BJ (cell line): Measurements from ENCODE around the gene GABRB2. TPM values are rescaled to one million over a fixed set of nuclear protein-coding genes. Genes with fewer than 3 reads are reported as not detected.

Experiments
- CTCF ChIA-PET: fragments of 350-600 bp; formaldehyde crosslinking; extraction: SDS; loops from one replicate; lab custom pipeline; 2021; ENCODE audit warnings: antibody characterized with exemption, inconsistent platforms; lab: Yijun Ruan, JAX
- POLR2A ChIA-PET: fragments of 300-600 bp; sonication (Branson Sonifier 250); formaldehyde crosslinking; extraction: SDS; loops from one replicate; lab custom pipeline; 2021; ENCODE audit warnings: antibody characterized with exemption; lab: Charles Lee
- DNase-seq: peaks from one replicate; pipeline ENCODE4 v3.0.0-alpha.2; 2011; ENCODE audit warnings: low read depth
- H3K27me3 ChIP-seq: 2 replicates; pipeline ENCODE4 v1.6.0; 2011; ENCODE audit warnings: low read length; ENCODE audit not compliant: control insufficient read depth, insufficient read depth
- H3K36me3 ChIP-seq: 2 replicates; pipeline ENCODE4 v1.5.1; 2011; ENCODE audit warnings: low read length; ENCODE audit not compliant: control insufficient read depth, insufficient read depth
- H3K4me3 ChIP-seq: 2 replicates; pipeline ENCODE4 v1.5.1; 2011; ENCODE audit warnings: low read depth, mild to moderate bottlenecking, control low read depth, low read length
- CTCF ChIP-seq: IDR thresholded peaks from 2 replicates; pipeline ENCODE4 v1.5.1; 2011; ENCODE audit warnings: low read depth, mild to moderate bottlenecking, control low read depth, inconsistent platforms, low read length, moderate library complexity; ENCODE audit not compliant: insufficient read depth
- polyA plus RNA-seq: library from polyadenylated mRNA; depleted of rRNA; stranded (reverse); fragments of >200 nt; gene quantifications from 2 replicates; pipeline ENCODE4 v1.2.3, GENCODE V29; 2011

The GABRB2 gene
- polyA plus RNA-seq, 1 experiment, result not detected

GRCh38 chr5:161409471-161409870 is 137.1 kb downstream of the GABRB2 start:
- TF ChIP-seq CTCF, result no peak
- Histone ChIP-seq H3K4me3 (no peak overlapping the region), H3K36me3 (no peaks in the 10 kb centered on the region), H3K27me3 (no peaks in the 10 kb centered on the region)
- POLR2A ChIA-PET, result no interaction called here
- CTCF ChIA-PET, result no interaction called here
- DNase-seq, result no peak

GRCh38 chr5:161406880-161407279 is 139.6 kb downstream of the GABRB2 start:
- Histone ChIP-seq H3K27me3 (no peaks in the 10 kb centered on the region), H3K4me3 (no peak overlapping the region), H3K36me3 (no peaks in the 10 kb centered on the region)
- no peak for TF ChIP-seq CTCF
- ChIA-PET POLR2A (no interaction called here), CTCF (no interaction called here)
- DNase-seq, result no peak

DNA sequence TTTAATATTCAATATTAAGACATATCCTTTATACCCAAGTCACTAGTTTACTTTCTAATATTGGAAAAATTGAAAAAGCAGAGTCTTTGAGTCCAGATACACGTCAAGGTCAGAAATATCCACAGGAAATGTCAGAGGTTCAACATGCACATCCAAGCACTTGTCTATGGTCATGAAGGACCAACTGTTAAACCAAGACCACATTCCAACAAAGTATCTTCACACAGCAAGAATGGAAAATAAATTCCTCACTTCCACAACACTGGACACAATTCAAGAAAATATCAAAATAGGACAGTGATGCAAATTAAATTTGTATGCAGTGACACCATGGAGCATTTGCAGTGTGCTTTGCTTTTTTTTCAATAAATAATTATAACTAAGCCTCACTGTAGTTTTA is 142.5 kb downstream of the GABRB2 start:
- TF ChIP-seq CTCF, result no peak
- ChIA-PET POLR2A (no interaction called here), CTCF (no interaction called here)
- no peaks in the 10 kb centered on the region for H3K36me3 ChIP-seq
- DNase-seq, result no peak
- no peak overlapping the region for H3K4me3 ChIP-seq
- no peaks in the 10 kb centered on the region for H3K27me3 ChIP-seq

DNA sequence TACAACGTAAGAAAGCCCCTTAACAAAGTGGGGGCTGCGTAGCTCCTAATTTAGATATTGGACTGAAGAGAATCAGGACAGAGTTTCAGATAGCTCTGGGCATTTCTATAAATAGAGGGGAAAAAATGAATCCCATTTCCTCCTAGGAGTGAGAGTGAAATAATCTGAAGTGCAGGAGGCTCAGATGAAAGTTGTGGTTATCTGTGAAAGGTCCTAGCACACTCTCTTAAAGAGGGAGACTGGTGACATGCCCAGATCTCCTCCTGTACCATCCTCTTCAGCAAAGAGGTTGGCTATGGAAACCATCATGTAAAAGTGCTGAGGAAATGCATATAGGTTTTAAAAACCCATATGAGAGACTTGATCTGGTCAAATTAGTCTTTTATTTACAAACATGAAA is 143.4 kb downstream of the GABRB2 start:
- CTCF ChIA-PET, result no interaction called here
- Histone ChIP-seq H3K27me3 (no peaks in the 10 kb centered on the region), H3K4me3 (no peak overlapping the region), H3K36me3 (no peaks in the 10 kb centered on the region)
- POLR2A ChIA-PET, result no interaction called here
- no peak for DNase-seq
- TF ChIP-seq CTCF, result no peak

DNA sequence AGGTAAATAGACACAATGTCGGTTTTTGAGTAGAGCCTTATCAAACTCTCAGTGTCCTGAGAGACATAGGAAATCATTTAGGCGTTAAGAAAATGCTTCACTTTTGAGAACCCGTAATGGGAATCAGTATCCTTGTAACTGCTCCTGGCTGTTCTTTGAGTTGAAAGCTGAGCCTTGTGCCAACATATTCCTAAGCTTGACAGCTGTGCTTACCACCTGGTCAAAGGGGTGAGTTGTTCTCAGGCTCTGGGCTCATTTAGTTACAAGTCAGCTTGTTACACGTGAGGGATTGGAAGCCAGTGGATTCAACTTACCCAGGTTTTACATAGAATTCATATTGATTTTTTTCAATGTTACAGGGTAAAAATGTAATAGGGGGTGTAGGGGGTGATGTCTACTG is 145.9 kb downstream of the GABRB2 start:
- Histone ChIP-seq H3K27me3 (no peaks in the 10 kb centered on the region), H3K36me3 (no peaks in the 10 kb centered on the region), H3K4me3 (no peak overlapping the region)
- DNase-seq, result no peak
- POLR2A ChIA-PET, result no interaction called here
- CTCF ChIA-PET, result no interaction called here
- TF ChIP-seq CTCF, result no peak
